ENCODE results near the gene HAUS5.

Gene HAUS5

DNA sequence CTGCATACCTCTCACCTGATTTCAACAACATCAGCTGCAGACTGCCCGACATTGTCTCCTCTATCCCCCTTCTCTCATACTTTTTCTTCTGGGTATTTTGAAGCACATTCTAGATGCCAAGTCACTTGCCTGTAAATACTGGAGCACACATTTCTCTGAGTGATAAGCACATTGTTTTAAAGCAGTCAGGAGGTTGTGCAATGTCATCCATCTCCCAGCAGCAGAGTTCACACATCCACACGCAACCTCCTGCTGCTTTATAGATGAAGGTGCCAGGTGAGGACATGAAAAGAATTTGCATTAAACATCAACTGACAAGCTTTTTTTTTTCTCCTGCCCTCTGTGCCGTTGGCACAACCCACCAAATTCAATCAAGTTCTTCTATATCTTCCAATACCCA is 59.3 kb downstream of the HAUS5 start:
- TF ChIP-seq, protein P1, sequence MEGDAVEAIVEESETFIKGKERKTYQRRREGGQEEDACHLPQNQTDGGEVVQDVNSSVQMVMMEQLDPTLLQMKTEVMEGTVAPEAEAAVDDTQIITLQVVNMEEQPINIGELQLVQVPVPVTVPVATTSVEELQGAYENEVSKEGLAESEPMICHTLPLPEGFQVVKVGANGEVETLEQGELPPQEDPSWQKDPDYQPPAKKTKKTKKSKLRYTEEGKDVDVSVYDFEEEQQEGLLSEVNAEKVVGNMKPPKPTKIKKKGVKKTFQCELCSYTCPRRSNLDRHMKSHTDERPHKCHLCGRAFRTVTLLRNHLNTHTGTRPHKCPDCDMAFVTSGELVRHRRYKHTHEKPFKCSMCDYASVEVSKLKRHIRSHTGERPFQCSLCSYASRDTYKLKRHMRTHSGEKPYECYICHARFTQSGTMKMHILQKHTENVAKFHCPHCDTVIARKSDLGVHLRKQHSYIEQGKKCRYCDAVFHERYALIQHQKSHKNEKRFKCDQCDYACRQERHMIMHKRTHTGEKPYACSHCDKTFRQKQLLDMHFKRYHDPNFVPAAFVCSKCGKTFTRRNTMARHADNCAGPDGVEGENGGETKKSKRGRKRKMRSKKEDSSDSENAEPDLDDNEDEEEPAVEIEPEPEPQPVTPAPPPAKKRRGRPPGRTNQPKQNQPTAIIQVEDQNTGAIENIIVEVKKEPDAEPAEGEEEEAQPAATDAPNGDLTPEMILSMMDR (conservative IDR thresholded peaks at IDR 0.05; ENCODE audit: low read length): no peak
- TF ChIP-seq EZH2phosphoT487 (IDR thresholded peaks at IDR 0.05; ENCODE audit: borderline replicate concordance): no peak
- no peak overlapping the region for H3K4me2 ChIP-seq (ENCODE audit: low read depth, low read length, poor library complexity, severe bottlenecking)

GRCh38 chr19:35673121-35673804 is 60.7 kb downstream of the HAUS5 start:
- no peaks in the 10 kb centered on the region for H3K9me3 ChIP-seq (ENCODE audit: insufficient read depth, low read depth, low read length)
- no peaks in the 10 kb centered on the region for H3K27me3 ChIP-seq (ENCODE audit: insufficient read depth, low read length, poor library complexity, severe bottlenecking)
- H3K9me2 ChIP-seq (replicated peaks; ENCODE audit: low read depth, low read length): no peaks in the 10 kb centered on the region
- no peak overlapping the region for H2AFZ ChIP-seq (ENCODE audit: low read length)
- no peak overlapping the region for H3K9ac ChIP-seq (ENCODE audit: low read depth, low read length, poor library complexity, severe bottlenecking)
- no peak overlapping the region for H3K4me3 ChIP-seq (ENCODE audit: low read length, poor library complexity, severe bottlenecking)
- no peaks in the 10 kb centered on the region for H3K79me2 ChIP-seq (ENCODE audit: insufficient read depth, low read length)
- TF ChIP-seq, protein P1 (conservative IDR thresholded peaks at IDR 0.05; ENCODE audit: low read length): no peak
- TF ChIP-seq EZH2phosphoT487 (IDR thresholded peaks at IDR 0.05; ENCODE audit: borderline replicate concordance): no peak
- no peaks in the 10 kb centered on the region for H3F3A ChIP-seq (ENCODE audit: low read depth)
- H3K4me2 ChIP-seq (ENCODE audit: low read depth, low read length, poor library complexity, severe bottlenecking): no peak overlapping the region
- no peaks in the 10 kb centered on the region for H3K4me1 ChIP-seq (ENCODE audit: insufficient read depth, low read length, poor library complexity, severe bottlenecking)
- H4K20me1 ChIP-seq (ENCODE audit: insufficient read depth, low read length, poor library complexity, severe bottlenecking): no peaks in the 10 kb centered on the region
- H3K36me3 ChIP-seq (ENCODE audit: insufficient read depth, low read length): no peaks in the 10 kb centered on the region

More for the DNA sequence above, 59.3 kb downstream of the HAUS5 start:
- no peaks in the 10 kb centered on the region for H3K9me3 ChIP-seq (ENCODE audit: insufficient read depth, low read depth, low read length)
- H3K9me2 ChIP-seq (replicated peaks; ENCODE audit: low read depth, low read length): no peaks in the 10 kb centered on the region
- H3F3A ChIP-seq (ENCODE audit: low read depth): no peaks in the 10 kb centered on the region
- no peaks in the 10 kb centered on the region for H3K27me3 ChIP-seq (ENCODE audit: insufficient read depth, low read length, poor library complexity, severe bottlenecking)
- no peak overlapping the region for H2AFZ ChIP-seq (ENCODE audit: low read length)
- H3K9ac ChIP-seq (ENCODE audit: low read depth, low read length, poor library complexity, severe bottlenecking): no peak overlapping the region
- no peaks in the 10 kb centered on the region for H3K36me3 ChIP-seq (ENCODE audit: insufficient read depth, low read length)
- no peak overlapping the region for H3K4me3 ChIP-seq (ENCODE audit: low read length, poor library complexity, severe bottlenecking)
- no peaks in the 10 kb centered on the region for H3K4me1 ChIP-seq (ENCODE audit: insufficient read depth, low read length, poor library complexity, severe bottlenecking)
- H4K20me1 ChIP-seq (ENCODE audit: insufficient read depth, low read length, poor library complexity, severe bottlenecking): no peaks in the 10 kb centered on the region
- H3K79me2 ChIP-seq (ENCODE audit: insufficient read depth, low read length): no peaks in the 10 kb centered on the region

Data from Loucy (cell line).